Sciatic nerve (tissue), 2 donors: ENCODE data around the gene AGAP1. TPM values are rescaled to one million over a fixed set of nuclear protein-coding genes. Genes with fewer than 3 reads are reported as not detected.
A peak's percentile ranks its signal among the peaks of the same experiment; 100 is the strongest.

Experiments used
- ATAC-seq: fragments of 200-7000 bp; cut with Tn5 transposase; one replicate; pipeline ENCODE4 v1.9.1; 2020; ENCODE audit warnings: mild to moderate bottlenecking, moderate library complexity
- DNase-seq: peaks from one replicate; pipeline ENCODE4 v3.0.0-alpha.2; 2020; ENCODE audit warnings: low spot score
- intact Hi-C: fragments of 100-400 bp; cut with DNase I; formaldehyde crosslinking; loops from one replicate; pipeline ENCODE4 v1.14.2; 2022
- total RNA-seq: library from RNA; stranded (reverse); fragmentation: NEBNext Ultra II Directional; extraction: Animal tissue kit (Norgen Biotek cat#: 25700); gene quantifications from one replicate; pipeline ENCODE4 v1.2.1, GENCODE V29; 2021
- donor health status: DM: no; HTN: no; CAD: no.
- donor health status: DM: no; HTN: no; CAD: no.

AGAP1 gene
- total RNA-seq, 1 donor from 2014 or later: 62.9 TPM

DNA sequence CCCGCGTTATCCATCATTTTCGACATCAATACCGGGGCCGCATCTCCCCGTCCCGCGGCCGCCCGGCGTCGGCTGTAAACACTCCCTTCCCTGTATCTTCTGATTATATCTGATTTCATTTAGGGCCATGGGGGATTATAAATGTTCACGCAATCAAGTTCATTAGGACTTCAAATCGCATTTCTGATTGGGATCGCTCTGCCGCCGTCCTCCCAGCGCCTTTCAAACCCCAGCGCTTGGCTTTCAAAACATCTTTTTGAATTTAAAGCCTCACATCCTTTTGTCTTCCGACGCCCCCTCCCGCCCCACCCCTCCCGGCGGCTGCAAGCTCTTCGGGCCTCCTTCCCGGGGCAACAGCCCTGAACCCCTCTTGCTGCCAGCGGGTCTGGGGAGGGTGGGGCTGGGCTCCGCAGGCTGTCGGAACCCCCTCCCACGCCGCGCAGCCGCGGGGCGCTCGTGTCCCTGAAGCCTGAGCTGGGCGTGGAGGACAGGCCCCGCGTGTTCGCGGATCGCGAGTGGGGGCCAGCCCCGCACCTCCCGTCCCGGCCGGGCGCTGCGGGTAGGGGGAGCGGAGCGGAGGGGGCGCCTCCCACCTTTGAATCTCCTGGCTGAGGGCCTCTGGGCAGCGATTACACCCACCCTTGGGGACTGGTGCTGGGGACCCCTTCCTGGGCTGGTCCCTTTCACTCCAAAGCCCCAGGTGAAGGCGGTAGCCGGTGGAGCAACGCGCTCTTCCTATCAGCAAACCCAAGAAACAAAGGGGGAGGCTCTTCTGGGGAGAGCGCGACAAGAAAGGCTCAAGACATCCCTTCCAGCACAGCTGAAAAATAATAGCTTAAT lies 685.6 kb downstream of the AGAP1 start:
- intact Hi-C loops: no loop called here
- ATAC-seq: no peak

DNA sequence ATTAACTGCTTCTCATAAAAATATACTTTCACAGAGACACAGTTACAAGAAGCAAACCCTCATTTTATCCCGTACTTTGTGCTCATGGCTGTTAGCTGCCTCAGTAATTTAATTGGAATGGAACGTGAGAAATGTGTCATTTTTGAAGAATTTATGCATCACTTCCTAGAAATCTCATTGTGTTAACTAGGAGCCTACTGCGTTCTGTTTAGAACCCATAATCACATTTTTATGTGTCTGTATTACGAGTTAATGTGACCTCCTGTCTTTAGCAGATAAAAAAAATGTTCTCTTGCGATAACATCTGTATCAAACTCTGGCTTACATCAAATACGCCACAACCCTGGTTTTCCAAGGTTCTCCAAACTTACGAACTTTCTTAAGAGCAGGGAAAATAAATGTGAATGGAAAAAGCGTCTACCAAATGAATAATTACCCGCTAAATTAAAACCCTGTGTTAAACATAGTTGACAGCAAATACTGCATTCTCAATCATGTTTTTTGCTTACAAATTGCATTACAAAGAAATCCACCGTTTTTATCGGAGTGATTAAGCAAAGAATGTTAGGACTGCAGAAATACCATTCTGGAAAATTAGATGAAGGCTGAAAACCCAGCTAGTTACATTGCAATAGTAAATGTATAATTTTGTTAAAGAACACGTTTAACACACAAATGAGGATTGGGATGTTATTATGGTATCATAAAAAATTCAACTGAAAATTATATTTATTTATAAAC lies 686.4 kb downstream of the AGAP1 start:
- DNase-seq (no peak), ATAC-seq (no peak)
- intact Hi-C loops: no loop called here

More for the DNA sequence above, 685.6 kb downstream of the AGAP1 start:
- DNase-seq: peak; percentile 49

DNA sequence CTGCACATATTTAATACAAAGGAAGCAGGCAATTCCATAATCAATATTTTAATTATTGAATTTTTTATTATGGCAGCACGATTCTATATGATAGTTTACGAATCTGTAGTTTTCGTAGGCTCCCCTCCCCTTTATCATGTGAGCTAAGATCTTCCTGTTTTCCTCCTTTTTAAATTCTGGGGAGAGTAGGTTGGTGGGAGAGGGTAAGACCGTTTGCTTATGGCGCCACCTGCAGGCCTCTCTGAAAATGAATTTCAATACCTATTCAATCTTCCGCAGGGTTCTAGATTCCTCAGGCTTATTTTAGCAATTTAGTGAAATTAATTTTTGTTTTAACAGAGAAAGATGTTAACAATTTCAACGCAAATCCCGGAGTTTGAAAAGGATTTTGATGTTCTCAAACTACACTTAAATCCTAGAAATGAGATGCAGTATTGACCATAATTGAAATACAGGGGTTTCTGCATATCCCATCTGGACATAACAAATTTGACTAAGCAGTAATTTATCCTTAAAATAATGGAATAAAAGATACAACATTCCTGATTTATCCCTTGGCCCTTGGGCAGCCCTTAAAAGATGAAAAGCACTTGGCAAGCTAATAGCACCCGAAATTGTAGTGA lies 687.1 kb downstream of the AGAP1 start:
- DNase-seq: peak; percentile 75
- peak; percentile 42 for ATAC-seq
- intact Hi-C loops: no loop called here
